Upper lobe of left lung (tissue), 4 donors: ENCODE data around the gene IL9.

Source experiments
- CTCF ChIP-seq, 6 experiments: fragments of 450-650 bp in 4 of 6; fragments of 200-600 bp in 2 of 6; sonication (generic) in 2 of 6; IDR thresholded peaks; one replicate each; pipeline ENCODE4 v1.5.1; 2016 to 2019; ENCODE audit warnings: antibody characterized with exemption in 6 of 6
- EP300 ChIP-seq, 4 donors: sonication (generic); formaldehyde crosslinking; IDR thresholded peaks; one replicate each; pipeline ENCODE4 v1.5.1; 2017; ENCODE audit warnings: antibody characterized with exemption in 4 of 4, control low read depth in 2 of 4

- TF ChIP-seq CTCF (IDR thresholded peaks at IDR 0.05) (no peak), EP300 (IDR thresholded peaks at IDR 0.05) (no peak)
Measured at GRCh38 chr5:135880278-135880677, 15.4 kb downstream of the IL9 start.
